Measurements from ENCODE around the gene RBM5.

The RBM5 gene

GRCh38 chr3:50163572-50164455, 75.1 kb downstream of the RBM5 start:
- DNase-seq = no peak

DNA sequence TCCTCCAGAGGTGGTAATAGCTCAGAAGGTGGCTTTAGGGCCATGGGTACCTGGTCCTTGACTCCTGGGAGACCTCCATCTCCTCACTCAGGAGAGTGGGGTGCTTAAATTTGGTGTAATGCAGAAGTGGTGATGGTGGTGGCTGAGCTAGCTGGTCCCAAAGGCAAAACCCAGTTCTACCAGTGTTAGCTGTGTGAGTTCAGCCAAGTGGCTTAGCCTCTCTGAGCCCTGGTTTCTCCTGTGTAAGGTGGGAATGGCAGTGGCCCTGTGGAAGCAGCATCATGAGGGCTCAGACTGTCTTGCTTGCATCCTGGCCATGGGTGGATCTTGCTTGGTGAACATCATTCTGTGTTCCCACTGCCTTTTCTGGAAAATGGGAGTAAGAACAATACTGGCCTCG, 75.8 kb downstream of the RBM5 start:
- DNase-seq = no peak

DNA sequence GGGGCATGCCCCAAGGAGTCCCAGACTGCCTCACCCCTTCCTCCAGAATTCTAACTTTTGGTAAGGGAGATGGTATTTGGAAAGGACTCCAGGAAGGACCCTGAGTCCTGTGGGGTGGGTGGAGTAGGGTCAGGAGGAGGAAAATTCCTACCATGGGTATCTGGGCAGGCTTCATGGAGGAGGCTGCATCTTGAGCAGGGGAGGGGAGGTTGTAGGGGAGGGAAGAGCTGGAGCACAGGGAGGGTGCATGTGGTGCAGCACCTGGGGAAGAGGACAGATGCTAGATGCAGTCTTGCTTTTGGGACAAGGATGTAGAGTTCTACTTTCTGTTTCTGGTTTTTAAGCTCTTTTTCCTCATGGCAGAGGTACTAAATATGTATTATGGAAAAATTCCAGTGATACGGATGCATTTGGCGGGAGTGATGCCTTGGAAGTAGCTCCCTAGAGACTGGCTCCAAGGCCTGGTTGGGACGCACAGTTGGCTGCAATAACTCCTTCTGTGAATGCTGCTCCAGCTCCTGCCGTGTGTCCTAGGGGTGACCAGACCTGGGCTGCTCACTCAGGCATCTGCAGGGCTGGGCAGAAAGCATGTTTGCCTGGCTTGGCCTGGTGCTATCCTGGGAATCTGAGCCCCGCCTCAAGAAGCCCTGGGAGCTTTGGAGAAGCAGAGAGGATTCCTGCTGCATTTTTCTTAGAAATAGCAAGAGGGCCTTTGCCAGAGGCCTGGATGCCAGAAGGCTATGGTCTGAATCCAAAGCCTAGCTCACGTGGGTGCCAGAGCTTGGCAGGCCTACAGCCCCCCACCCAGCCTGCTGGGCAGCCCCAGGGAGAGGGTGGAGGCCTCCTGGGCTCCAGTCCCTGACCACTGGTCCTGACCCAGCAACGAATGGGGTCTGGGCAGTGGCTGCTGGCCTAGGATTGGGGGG, 76.5 kb downstream of the RBM5 start:
- no peak for DNase-seq

DNA sequence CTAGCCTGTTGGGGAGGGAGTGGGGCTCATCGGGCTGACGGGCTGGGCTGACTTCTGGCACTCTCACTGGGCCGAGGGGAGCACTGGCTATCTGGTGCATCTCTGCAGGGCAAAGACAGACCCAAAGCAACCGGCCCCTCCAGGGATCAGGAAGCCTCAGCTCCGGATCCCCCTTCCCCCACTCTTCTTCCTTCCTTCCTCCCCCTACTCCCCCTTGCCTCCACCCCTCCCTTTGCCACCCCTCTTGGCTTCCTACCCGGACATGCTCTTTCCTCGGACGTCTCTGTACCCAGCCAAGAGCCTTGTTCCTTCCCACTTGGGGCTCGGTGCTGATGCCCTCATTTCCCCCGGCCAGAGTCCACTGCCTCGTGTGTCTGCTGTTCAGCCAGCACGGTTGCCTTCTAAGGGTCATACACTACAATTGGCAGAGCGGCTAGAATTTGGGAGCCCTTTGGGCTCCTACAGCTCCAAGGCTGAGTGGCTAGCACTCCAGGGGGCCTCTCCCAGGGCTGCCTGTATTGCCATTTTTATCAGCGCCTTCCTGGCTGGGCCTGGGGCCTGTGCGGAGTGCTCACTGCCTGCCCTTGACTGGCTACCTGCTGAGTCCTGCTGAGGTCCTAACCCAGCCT, 77.3 kb downstream of the RBM5 start:
- no peak for DNase-seq

DNA sequence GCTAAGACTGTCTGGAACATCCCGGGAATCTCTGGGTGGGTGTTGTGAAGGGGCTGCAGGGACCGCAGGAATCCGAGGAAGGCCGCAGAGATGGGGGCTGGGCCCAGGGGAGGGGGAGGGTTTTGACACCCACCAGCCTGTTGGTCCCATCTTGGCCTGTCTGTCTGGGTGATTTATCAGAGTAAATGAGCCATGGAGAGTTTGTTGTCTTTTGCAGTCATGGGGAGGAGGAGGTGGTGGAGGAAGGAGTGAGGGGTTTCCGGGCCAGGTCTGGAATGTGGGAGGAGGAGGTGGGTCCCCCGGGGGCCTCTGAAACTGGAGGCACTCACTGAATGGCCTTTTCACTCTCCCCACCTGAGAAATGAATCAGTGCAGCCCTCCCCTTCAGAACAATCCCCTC, 77.9 kb downstream of the RBM5 start:
- DNase-seq = no peak

DNA sequence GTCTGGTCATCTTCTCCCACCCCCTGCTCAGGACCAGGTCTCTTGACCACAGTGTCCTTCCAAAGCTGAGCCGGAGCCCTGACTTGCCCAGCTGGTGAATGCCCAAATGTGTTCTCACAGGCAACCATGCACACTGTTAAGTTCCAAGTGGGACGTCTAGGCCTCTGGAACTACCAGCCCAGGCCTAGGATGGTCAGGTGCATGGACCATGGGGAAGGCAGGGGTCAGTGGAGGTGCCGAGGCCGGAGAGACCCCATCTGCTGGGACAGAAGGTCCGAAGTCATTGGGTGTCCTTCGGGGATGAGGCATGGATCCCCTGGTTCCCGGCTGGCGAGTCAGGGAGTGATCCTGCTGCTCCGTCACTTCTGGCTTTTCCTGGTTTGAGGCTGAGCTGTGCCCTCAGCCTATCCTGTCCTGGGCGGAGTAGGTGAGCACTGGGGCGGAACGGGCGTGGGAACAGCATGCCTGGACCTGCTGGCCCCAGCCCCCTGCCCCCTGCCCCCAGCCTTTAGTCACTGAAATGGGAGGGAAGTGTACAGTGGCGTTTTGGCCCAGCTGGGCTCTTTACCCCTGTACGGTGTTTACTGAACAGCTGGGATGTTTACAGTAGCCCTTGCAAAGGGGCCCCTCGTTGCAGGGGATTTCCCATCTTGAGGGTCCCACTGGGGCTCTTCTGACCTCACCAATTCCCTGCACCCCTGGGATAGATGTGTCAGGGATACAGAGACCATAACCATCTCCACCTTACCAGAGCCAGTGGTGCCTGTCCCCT, 78.5 kb downstream of the RBM5 start:
- DNase-seq = no peak

DNA sequence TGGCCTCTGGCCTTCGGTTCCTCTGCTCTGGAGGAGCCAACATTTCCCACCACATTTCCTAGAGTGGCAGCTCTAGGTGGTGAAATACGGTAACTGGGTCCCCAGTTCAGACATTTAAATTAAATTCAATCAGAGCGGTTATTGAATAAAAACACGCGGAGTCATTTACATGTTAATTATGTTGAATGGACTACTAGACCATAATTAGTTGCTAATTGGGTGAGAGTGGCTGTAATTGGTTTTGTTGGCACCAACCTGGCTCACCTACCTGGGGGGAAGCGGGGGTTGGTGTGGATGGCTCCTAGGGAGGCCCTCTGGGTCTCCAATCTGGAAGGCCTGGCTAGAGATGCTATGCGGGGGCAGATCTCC, 79.1 kb downstream of the RBM5 start:
- DNase-seq = no peak

GRCh38 chr3:50168388-50168787, 79.7 kb downstream of the RBM5 start:
- DNase-seq = no peak
